Stimulated activated CD4-positive, alpha-beta T cell treated with anti-CD3 and anti-CD28 coated beads, TNF-alpha, amount 100 ng/mL, for 48 hours (primary cell): ENCODE data around the gene ARMH2.

ENCODE experiments used
- DNase-seq, 3 donors: peaks; one replicate each; pipeline ENCODE4 v3.0.0-alpha.2; 2020; ENCODE audit warnings: low read depth in 3 of 3

Gene ARMH2

DNA sequence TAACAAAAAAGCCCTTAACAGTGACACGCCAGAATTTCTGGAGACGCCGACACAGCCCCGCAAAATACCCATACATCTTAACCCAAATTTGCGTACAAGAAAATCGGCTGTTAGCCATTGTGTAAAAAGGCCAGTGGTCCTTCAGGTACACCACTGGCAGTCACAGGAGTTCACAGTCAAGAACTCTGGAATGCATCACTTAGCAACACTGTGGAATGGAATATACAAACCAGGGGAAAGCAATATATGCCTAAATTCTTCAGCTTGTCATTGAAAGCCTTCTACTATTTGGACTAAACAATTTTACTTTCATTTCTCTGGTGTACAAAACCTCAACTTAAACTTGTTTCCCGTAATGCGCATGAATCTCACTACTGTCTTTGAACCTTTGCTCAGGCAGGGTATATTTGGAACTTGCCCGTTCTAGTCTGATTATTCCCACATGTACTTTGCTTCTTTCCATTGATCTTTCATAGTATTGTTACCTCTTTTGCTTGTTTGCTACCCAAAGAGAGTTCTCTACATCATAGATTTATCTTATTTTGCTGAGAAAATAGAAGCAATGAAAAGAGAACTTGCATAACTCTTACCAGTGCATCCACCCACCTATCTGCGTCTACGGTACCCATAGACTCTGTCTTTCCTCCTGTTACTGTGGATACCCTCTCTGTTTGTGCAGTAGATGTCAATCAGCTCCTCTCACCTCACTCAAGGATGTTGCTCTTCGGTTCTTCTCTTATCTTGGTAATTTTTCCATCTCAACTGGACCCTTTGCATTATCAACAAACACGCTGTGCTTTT, at the start of gene ARMH2:
ARMH2 (minus strand) TSS at position 178 of the 801 bp plus-strand sequence; CDS start at position 118, 60 bp downstream.
- DNase-seq = no peak

DNA sequence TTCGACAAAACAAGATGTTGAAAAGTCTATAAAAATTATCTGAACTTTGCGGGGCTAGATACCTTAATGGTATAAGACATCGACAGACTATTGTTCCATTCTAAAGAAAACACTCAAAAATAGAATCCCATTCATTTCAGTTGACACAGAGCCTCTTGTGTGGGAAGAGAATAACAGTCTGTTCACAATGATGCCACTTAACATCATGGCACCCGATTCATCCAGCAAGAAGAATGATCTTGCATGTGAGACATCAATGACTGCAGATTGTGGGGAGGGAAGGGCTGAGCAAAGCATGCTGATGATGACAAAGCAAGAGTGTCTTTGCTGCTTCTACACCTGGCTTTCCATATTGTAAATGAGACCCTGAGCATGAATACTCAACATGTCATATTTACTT, 49.7 kb upstream of the ARMH2 start:
- DNase-seq = no peak

DNA sequence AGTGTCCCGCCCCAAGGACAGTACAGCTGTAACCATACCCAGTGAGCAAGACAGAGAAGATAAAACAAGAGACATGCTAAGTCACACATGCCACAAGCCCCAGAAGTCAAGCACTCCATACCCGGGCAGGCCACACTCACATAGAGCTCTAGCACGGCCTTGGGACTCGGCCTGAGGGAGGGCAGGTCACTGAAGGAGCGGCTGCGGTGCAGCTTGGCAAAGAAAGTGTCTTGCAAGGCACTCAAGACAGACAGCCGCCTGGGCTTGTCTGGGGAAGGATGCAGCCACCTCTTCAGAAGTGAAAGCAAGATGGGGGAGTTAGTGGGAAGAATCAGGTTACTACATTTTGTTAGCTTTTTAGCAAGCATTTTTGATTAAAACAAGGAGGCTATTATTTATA, 48.7 kb upstream of the ARMH2 start:
- DNase-seq = no peak

DNA sequence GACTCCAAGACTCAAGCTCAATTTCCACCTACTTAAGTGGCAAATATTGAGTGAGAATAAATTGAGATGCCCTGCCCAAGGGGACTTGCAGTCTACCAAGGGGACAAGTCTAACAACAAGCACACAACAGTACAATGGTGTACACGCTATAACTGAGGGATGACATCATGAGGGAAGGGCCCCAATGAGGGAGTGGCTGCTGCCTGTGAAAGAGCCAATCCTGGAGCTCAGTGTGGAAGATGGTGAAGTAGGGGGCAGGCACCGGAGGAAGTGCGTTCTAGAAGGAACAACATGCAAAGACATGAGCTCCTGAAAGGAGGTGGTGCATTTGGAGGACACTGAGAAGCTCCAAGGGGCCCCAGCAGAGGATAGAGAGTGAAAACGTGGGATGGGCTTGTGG, 46.9 kb upstream of the ARMH2 start:
- DNase-seq = no peak

DNA sequence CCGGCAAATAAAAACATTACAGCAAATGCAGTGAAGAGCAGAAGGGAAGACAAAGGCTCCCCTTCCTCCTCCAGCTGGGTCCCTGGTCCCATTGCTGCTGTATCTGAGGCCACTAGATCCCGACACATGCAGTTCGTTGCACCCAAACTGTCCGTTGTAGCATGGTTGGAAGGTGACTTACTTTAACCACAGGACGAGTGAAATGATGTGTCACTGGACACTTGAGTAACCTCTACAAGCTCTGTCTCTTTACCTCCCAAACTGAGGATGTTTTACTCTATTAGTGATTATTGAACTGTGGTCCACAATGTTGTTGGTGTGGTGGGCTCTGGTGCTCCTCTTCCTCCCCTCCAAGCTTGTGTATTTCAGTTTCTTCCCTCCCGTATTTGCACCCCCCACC, 46.2 kb upstream of the ARMH2 start:
- no peak for DNase-seq

DNA sequence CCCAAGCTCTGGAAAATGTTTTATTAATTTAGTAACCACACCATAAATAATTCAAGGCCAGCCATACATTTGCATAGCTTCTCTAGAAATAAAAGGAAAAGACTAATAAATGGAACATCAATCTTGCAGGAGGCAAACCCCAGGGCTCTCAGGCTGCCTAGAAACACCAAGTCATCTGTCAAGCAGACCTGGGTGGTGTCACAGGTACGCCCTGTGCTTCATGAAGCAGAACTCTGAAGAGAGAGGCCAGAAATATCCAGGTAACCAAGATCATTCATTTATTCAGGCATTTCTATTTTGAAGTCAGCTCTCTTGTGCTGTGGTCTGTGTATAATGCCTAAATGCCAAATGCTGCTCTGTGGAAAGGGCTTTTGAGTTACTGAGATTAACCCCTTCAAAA, 45.3 kb upstream of the ARMH2 start:
- DNase-seq = no peak

DNA sequence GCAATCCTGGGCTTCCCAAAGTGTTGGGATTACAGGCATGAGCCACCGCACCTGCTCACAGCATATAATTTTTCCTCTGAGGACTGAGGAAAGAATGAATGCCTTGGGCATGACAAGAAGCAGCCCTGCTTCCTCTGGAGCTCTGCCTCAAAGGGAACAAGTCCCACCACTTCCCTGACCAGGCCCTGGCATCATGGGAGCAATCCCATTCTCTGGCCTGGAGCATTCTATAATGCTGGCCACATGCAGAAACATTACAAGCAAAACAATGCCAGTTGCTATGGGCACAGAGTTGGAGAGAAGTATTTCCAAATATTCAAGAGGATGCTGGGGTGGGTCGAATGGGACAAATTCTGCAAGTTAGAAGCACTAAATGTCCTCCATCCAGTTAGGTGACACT, 41.5 kb upstream of the ARMH2 start:
- DNase-seq = no peak

DNA sequence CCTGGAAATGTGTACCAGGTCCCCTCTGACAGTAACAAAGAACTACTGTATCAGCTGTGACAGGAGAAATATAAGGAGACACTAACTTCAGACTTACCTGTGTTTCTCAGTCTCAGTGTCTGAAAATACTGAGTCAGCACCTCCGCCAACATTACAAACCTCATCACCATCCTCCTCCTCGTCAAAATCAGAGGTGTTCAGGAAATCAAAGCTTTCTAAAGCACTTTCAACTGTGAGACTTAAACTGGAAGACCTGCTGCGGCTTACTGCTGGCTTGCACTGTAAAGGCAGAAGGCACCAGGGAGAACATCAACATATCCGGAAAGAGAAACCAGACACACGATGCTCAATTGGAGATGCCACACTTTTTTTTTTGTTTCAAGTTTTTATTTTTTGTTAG, 40.3 kb upstream of the ARMH2 start:
- DNase-seq = no peak

DNA sequence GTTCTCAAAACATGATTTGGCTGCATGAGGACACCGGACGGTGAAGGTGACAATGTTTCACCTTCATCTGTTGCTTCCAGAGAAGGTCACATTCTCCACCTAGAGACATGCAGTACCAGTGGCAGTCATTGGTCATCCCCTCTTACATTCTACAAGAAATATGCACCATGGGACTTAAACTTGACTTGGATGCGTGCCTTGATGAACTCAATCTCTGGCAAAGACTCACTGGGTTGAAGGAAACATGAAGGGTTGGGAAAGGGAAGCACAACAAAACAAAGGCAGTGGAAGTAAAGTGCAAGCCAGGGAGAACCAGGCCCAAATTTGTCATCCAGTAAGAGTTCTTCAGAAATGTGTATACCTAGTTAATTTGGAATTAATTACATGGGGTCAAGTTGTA, 39.4 kb upstream of the ARMH2 start:
- DNase-seq = no peak

DNA sequence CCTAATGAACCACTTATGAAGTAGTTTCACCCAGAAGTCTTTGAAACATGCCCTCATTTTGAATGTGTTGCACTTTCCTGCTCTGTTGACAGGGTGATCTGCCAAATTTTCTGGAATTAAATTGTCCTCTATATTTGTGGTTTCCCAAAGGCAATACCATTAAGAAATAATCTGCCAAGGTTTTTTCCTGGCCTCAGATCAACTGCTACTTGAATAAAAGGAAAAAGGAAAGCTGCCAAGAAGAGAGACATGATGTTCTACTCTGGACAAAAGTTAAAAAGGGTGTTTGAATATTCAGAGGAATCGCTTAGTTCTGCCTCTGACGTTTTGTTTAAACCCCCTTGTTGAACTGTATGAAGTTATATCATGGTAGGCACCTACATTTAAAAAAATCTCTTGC, 37.4 kb upstream of the ARMH2 start:
- no peak for DNase-seq

DNA sequence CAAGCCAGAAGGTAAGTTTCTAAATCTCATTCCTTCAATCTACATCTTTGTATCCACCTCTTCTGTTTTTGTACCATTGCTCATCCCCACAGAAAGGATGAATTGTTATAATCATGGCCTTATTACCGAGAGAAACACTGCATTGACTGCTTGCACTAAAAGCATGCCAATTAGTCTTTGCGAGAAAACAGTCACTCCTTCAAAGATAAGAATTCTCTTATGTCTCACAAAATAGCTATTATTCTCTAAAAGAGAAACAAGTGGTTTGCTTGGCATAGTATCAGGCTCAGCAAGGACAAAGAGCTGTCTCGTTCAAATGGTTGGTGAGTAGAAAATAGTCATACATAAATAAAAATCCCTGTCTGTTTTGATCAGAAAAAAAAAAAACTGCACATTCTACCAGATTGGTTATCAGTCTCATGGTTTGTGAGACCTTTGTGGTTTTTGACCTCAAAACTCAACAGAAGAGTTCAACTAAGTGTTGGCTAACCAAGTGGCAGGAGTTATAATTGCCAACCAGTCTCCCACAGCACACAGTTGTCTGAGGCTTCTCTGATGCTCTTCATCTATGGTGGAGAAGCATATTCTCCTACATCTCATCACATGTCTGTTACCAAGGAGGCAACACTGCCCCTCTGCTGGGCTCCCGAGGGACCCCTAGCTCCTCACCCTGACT, 35.1 kb upstream of the ARMH2 start:
- no peak for DNase-seq

DNA sequence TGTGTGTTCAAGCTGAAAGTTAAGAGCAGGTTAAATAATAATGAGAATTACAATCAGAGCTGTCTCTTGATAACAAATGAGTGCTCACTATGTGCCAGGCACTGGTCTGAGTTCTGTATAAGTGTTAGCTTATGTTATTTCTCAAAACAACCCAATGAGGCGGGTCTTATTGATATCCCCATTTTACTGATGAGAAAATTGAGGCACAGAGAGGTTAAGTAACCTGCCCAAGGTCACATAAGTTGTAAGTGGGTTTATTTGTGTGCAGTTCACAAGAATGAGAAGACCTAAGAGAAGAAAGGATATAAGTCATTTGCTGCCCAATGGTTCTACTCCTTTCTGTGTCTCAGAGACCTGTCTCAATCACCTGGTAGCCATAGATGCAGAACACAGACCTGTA, 34.1 kb upstream of the ARMH2 start:
- DNase-seq = no peak

DNA sequence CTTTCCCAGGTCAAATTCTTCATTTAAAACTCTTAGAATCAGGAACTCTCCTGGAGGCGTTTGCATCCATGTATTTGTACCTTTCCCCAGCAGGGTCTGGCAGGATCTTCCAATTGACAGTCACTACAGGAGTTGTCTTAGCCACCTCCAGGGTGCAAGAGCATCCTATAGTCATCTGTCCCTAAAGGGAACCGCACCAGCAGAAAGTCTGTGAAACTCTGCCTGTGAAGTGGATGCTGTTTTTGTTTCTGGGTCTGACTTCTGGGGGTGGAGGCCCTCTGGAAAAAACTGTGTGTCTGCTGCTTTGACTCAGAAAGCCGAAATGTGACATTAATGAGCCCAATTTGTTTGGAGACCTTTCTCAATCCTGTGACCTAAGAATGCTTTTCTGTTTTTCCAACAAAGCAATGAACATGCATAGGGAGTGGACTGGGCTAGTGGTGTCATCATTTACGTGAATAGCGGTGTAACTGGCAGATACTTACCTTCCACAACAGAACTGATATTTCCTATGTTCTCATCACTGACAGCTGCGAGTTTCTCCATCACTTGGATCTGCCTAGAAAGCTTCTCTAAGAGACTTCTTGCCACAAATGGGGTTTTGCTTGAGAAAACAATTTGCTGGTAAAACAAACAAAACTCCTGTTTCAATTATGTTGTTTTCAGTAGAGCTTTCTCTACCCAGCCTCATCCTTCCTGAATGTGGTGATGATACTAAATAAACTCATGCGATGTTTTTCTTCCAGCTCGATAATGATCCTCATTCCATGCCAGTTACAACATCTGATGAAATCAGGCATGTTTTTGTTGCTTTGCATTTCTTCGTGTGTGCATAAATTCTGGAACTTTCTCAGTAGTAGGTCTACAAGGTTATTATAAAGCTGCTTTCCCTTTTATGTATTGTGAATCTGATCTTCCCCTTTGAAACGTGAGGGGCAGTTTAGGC, 33.3 kb upstream of the ARMH2 start:
- peak in 1 of 3 donors; percentile 15 for DNase-seq

DNA sequence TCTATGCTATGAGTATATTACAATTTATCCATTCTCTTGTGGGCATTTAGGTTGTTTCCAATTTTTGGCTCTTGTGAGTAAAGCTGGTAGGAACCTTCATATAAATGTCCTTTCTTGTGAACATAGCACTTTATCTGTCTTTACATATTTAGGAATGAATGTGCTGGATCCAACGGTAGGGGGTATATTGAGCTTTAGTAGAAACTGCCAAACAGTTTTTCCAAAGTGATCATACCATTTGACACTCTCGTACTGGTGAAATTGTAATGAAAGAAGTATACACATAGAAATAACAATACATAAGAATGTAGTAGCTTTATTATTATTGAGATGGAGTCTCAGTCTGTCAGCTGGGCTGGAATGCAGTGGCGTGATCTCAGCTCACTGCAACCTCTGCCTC, 30.9 kb upstream of the ARMH2 start:
- DNase-seq = no peak

DNA sequence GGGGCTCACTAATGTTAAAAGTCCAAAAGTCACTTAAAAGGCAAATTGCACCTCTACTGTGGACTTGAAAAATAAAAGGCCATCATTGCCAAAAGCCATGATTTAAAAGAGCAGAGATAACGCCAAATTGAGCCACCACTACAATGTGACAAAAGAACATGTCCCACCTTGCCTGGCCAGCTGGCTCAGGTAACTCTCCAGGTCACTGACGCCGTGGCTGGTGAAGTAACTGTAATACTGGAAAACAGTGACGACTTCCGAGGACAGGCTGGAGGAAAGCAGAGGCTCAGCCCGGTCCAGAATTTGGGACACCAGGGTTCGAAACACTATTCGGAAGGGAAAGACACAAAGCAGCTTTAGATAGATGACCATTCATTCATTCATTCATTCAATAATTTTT, 29.3 kb upstream of the ARMH2 start:
- DNase-seq = no peak

DNA sequence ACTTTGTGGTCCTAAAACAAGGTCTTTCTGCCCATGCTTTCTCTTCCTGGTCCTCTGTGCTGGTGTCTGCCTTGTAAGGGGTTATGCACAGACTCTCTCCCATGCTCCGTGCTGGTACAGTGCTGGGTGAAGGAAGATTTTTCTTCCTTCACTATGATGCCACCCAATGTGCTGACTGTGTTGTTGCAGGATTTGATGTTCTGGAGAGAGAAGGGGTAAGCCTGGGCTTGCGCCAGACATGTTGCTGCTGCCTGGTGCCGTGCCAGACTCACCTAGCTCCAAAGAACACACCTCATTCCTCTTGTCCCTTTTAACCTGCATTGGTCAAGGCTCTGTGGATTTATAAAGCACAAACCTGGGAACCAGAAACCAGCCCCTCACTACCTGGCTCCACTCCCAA, 28.4 kb upstream of the ARMH2 start:
- DNase-seq = no peak

DNA sequence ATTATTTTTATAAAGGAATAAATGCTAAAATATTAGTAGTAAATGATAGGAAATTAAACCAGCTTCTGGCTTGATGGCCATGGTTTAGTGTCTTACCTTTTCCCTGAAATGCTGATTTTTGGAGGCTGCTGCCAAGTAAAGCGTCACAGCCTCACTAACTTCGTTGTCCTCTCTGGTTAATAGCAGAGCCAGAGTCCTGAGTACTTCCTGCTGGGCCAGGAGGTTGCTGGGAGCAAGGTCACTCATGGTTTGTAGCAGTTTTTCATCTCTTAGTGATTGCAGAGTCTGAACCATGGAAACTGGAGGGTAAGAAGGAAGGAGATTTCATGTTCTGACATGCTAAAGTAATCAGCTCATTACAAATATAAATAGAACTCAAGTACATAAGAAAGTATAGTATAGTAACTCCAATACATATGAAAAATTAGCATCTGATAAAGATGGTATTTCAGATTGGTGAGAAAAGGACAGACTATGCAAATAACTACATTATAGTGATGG, 26.5 kb upstream of the ARMH2 start:
- DNase-seq = no peak

DNA sequence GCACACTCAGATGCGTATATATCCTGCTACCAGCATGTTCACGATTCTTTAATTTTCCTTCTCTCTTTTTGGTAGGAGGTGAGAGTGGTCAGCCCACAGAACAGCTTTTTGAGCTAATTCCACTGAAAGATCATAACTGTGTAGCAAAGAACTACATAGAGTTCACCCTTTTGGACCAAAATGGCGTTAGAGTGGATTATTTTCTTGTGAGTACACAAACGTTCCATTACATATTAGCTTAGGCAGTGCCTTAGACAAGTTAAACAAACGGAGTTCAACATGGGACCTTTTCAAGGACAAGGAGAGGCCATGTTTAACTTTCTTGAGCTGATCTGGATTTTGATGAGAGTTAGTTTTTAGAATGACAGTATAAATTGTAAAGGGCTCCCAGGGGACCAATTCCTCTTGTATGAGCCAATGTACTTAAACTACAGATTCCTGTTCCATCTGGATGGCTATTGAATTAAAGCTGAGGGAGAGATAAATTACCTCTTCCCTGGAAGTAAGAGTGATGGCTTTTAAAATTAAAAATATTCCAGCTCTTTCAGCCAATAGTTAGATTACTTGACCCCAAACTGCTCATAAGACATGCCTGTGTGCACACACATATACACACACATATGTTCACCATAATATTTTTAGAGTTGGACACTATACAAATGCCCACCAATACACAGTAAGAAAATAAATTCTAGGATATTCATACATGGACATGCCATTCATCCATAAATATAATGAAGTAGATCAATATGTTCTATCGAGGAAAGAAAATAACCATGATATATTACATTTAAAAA, 25.6 kb upstream of the ARMH2 start:
- DNase-seq = no peak

DNA sequence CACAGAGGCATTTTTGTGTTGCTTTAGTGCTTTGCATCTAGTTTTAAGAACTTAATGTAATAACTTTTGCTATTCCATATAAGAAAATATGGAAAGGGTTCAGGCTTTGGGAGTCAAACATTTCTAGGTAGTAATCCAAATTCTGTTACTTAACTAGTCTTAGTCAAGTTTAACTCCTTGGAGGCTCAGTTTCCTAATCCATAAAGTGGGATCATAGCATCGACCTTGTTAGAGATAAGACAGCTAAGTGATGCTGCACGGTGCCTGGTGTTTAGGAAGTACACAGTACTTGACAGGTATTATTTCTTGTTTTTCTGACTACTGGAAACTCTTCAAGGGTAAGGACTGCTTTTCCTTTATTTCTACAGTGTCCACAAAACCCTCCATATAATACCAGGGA, 24.5 kb upstream of the ARMH2 start:
- DNase-seq = no peak

DNA sequence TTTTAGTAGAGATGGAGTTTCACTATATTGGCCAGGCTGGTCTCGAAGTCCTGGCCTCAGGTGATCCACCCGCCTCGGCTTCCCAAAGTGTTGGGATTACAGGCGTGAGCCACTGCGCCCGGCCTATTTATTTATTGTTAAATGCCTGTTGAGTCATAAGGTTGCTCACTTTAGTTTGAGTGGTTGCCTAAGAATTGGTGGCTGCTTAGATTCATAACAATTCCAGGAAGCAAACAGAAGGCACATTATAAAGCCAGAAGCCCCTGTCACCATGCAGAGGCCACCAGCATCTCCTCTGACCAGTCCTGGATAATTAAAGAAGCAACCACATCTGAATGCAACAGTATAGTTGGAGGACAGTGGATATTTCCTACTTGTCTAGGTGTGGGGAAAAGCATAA, 24.0 kb upstream of the ARMH2 start:
- DNase-seq = no peak

DNA sequence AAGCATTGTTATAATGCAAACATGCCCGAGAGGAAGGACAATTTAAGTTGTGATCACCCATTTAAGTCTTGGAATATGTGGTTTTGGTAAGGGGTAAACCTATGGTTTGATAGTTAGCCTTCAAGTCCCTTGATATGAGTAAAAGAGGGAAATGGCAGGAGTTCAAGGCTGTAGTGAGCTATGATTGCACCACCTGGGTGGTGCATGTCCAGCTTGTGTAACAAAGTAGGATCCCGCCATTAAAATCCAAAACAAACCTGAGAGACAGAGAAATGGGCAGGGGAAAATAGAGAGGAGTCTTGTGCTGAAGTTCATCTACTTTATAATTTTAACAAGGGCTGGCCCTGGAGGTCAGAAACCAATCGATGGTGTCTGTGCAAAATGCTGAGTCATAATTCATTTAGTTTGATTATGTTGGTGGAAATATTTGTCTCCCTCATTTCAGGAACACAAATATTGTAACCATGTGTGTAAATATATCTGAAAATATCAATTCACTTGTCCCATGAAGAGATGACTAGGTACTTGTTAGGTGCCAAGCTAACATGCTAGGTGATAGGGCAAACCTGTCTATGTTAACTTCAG, 23.2 kb upstream of the ARMH2 start:
- no peak for DNase-seq
